Measurements from ENCODE around the gene MAMDC2.

MAMDC2 gene

GRCh38 chr9:70066874-70067273 lies 23.2 kb downstream of the MAMDC2 start:
- no peak for FAIRE-seq

GRCh38 chr9:70069704-70070103 lies 26.1 kb downstream of the MAMDC2 start:
- FAIRE-seq = no peak

DNA sequence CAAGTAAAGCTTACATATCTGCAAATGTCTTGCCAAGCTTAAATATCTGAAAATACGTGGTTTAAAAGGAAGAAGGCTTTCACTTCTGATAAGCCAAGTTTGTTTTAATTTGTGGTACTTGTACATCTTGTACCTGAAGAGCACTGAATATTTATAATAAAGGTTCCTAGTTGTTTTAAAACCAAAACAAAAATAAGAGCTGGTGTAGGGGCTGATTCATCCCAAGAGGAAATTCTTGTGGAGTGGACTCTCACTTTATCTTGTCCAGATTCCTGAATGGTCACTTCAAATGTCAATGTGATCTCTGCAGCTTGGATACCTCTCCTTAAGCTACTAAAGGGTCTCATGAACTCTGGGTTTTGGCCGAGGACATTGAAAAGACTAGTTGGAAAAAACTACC lies 29.5 kb downstream of the MAMDC2 start:
- FAIRE-seq = no peak

DNA sequence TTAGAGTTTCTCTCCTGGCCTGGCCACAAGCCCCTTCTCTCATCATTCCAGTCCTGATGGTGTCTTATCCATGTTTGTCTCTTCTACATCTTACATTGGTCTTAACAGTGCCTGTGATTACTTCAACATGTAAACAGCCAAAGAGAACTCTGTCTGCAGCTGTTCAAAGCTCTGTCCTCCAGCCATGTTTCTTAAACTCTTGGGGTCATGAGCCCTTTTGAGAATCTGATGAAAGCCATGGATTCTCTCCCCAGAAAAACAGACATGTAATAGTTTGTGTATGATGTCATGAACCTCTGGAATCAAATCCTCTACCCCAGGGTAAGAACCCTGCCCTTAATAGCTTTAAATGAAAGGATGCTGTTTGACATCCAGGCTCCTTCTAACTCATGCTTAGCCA lies 30.1 kb downstream of the MAMDC2 start:
- FAIRE-seq = no peak

DNA sequence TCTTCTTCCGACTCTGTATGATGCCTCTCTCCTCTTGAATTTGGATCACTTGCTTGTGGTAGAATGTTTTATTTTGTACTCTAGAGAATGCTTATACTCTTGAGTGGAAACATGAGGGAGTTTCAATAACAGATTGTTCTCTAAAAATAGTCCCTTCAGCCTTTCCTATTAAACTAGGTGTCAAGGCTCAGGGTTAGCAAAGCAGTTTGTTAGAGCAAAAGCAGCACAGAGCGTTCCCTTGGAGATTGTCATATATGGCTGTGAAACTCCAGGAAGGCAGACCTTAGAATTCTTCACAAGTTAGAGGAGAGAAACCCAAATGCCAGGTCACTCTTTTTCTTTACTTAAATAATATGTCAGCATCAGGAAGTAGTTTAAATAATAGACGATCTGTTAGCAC lies 33.0 kb downstream of the MAMDC2 start:
- no peak for FAIRE-seq

- no peak for FAIRE-seq
These were observed 35.9 kb downstream of the MAMDC2 start for GRCh38 chr9:70079417-70080037.

DNA sequence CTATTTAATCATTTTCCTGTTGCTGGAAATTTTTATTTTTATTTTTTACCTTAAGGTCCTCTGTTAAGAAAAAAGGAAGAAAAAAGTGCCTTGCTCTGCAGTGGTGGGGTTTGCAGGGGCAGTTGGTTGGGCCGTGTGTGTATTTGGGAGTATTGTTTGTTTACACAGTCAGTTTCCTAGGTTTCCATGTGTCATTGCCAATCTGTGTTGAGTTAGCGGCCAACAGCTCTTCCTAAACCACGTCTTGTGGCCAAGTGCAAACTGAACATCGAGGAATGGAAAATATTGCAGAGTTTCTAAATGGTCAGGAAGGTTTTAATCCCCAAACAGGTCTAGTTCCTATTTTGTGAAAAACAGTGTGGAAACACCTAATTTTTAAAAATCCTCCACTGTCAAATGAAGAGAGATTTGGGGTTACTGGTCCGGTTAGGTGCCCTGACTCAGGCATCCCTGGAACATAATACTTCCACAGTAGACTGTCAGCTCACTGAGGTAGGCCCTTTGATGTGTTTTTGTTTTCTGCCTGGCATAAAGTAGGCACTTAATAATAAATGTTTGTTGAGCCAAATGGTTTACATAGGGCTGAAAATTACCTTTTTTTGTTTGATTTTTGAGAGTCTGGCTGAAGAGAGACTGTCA lies 37.0 kb downstream of the MAMDC2 start:
- FAIRE-seq = no peak

DNA sequence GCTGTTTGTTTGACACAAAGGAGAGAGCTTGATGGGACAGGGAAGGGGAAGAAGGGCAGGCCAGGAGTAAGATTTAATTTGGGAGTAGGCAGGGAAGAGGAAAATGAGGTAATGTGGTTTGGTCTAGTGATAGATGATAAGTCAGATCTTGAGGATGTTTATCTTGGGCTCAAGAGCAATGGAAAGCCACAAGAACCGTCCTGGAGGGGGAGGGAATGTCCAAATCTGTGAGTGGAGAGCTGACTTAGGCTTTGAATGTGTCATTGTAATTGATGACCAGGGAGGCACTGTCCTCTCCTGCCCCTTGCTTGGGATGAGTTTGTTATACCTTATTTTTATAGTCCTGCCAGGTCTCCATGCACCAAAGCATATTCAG lies 37.5 kb downstream of the MAMDC2 start:
- FAIRE-seq = no peak

GRCh38 chr9:70083429-70083828 lies 39.8 kb downstream of the MAMDC2 start:
- no peak for FAIRE-seq

GRCh38 chr9:70085241-70085640 lies 41.6 kb downstream of the MAMDC2 start:
- no peak for FAIRE-seq

GRCh38 chr9:70091103-70091502 lies 47.5 kb downstream of the MAMDC2 start:
- no peak for FAIRE-seq

DNA sequence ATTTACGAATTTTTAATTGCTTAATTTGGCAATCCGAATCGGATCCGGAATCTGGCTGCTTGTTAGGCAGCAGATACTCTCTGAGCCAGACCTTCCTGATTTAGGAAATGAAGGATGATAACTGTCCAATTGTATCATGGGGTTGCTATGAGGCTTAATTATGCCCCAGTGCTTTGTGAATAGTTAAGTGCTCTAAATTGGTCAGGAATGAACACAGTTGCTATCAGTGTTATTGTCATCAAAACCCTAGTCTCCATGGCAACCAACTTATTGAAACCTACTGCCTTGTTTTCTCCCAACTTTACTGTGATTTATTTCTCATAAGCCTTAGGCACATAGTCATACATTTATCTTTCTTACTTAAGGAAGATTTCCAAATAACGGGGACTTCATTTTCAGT lies 47.9 kb downstream of the MAMDC2 start:
- FAIRE-seq = no peak

- FAIRE-seq = no peak
These were observed 48.5 kb downstream of the MAMDC2 start for GRCh38 chr9:70092190-70092589.

GRCh38 chr9:70093095-70093494 lies 49.4 kb downstream of the MAMDC2 start:
- no peak for FAIRE-seq

DNA sequence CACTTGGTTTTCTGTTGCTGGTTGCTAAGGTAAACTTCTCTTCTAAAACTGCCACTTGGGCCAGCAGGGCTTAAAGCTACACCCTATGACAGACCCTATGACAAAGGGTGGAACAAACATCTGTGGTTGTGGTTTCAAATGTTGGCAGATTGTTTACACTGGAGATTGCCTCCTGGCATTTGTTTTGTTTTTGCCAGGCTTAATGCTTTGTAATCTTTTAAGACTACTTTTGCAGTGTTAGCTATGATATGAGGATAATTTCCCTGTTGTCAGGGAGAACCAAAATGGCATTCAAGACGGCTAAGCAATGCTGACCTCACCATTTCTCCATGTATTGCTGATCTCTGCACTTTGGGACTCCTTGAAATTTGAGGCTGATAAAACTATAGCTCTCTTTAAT lies 50.3 kb downstream of the MAMDC2 start:
- FAIRE-seq = no peak

DNA sequence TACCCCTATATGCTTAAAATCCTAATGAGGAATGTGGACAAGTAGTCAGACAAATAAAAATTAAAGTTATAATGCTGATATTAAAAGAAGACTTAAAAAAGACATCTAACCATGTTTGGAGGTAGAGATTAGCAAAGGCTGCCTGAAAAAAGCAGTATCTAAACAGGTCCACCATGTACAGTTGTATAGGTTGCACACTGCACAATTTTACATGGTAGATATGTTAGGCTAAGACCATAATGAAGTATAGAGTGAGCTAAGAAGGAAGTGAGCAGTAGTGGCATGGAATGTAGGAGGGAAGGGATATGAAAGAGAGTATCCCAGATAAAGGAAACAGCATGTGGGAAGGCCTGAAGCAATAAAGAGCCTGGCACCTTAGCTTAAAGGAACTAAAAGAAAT lies 51.1 kb downstream of the MAMDC2 start:
- FAIRE-seq = no peak

- no peak for FAIRE-seq
These were observed 53.5 kb downstream of the MAMDC2 start for GRCh38 chr9:70097187-70097586.

DNA sequence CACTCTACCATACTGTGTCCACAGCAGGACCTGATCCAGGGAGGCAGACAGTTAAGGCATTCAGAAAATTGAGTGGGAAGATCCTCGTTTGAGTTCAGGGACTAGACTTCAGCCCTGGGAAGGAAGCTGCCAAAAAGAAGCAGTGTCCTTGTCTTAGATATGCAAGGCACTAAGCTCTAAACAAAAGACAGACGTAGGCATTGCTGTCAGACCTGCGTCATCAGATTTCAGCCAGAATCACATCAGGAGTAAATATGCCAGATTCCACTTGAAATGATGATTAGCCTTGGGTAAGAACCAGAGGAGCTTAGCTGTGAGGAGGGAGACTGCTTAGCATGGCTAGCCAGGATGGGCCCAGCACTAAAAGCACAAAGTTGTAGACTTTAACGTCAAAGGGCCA lies 56.7 kb downstream of the MAMDC2 start:
- FAIRE-seq = no peak

- peak; percentile 86 for FAIRE-seq
These were observed 57.6 kb downstream of the MAMDC2 start for GRCh38 chr9:70101265-70101664.

DNA sequence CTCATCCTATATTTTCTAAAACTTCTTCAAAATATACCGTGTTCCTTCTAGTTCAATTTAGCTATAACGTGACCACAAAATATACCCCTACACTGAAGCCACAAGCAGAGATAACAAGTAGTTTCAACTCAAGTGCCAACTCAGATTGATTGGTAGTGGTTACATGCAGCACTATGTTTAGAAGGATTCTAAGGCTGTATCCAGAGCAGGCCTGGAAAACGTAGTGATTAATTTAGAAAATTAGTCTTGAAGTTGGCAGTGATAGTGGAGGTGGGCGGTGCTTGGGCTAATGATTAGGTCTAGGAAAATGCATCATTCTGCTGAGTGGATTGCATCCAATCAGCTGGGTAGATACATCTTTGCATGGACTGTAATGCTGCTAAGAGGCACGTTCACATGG lies 61.5 kb downstream of the MAMDC2 start:
- FAIRE-seq = no peak

GRCh38 chr9:70106571-70106970 lies 62.9 kb downstream of the MAMDC2 start:
- FAIRE-seq = no peak

- FAIRE-seq = no peak
These were observed 63.9 kb downstream of the MAMDC2 start for GRCh38 chr9:70107558-70107957.

DNA sequence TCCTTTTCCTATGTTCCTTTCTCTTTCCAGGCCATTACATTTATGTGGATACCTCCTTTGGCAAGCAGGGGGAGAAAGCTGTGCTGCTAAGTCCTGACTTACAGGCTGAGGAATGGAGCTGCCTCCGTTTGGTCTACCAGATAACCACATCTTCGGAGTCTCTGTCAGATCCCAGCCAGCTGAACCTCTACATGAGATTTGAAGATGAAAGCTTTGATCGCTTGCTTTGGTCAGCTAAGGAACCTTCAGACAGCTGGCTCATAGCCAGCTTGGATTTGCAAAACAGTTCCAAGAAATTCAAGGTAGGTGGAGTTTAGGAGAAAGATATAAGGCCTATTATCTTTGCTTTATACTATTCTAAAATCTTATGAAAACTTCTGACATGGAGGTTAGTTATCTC lies 64.5 kb downstream of the MAMDC2 start:
- no peak for FAIRE-seq

GRCh38 chr9:70110194-70111041 lies 66.8 kb downstream of the MAMDC2 start:
- FAIRE-seq = no peak

Data from colon (tissue), 2 donors.